CD4-positive, alpha-beta T cell treated with Interleukin-1 beta for 1 hour (primary cell): ENCODE data around the gene CYP2B6.
"Not testable (repeated sequence)": the region's sequence is repeated elsewhere in the genome, so short reads cannot be mapped to it uniquely, and the experiment has no call there.

Experiments
- DNase-seq, 2 donors: peaks; one replicate each; pipeline ENCODE4 v3.0.0-alpha.2; 2020 to 2022

Gene CYP2B6

DNA sequence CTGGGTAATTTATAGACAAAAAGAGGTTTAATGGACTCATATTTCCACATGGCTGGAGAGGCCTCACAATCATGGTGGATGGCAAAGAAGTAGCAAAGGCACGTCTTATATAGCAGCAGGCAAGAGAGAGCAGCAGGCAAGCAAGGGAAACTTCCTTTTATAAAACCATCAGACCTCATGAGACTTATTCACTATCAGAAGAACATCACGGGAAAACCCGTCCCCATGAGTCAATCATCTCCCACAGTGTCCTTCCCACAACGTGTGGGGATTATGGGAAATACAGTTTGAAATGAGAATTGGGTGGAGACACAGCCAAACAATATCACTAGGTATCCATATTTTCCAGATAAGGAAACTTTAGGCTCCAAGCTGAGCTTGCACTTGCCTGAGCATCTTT, 9.5 kb upstream of the CYP2B6 start:
- no peak for DNase-seq

DNA sequence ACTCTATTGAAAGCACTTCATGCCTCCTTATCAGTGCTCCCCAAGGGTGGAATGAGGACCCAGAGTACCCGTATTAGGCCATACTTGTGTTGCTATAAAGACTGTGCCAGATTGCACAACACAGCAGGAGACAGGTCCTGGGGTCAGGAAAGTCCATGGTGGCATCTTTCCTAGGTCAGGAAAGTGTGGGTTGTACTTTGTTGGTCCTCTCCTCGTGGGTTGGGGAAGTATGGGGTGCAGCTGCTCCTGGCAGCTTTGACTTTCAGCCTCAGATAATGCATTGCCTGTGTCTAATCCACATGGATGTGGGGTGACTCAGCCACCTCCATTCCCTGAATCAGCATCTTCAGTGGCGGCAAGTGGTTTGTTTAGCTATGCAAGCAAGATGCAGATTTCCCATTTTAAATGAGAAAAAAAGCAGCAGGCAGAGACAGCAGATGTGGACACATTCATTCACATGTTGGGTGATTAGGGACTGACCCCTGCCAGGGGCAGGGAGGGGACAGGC, 8.4 kb upstream of the CYP2B6 start:
- DNase-seq: no peak

DNA sequence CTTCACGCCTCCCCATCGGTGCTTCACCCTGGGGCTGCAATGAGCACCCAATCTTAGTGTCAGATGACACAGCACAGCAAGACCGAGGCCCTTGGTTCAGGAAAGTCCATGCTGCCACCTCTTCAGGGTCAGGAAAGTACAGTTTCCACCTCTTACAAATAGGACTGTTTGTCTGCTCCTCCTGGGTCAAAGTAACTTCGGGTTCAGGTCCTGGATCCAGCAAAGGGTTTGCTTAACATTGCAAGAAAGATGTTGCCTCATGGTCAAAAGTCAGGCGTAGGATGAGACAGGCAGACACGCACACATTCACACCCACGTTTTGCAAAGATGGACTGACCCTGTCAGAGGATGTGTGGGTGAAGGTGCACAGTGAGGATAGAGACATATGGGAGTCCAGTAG, 1.6 kb upstream of the CYP2B6 start:
- no peak for DNase-seq

GRCh38 chr19:40995355-40995754, 4.3 kb downstream of the CYP2B6 start:
- DNase-seq: no peak

GRCh38 chr19:40999018-40999417, 7.9 kb downstream of the CYP2B6 start:
- not testable (repeated sequence) for DNase-seq

- DNase-seq: no peak
Observed at GRCh38 chr19:41000310-41000737, 9.2 kb downstream of the CYP2B6 start.

- DNase-seq: no peak
Observed at GRCh38 chr19:41001243-41001971, 10.3 kb downstream of the CYP2B6 start.

DNA sequence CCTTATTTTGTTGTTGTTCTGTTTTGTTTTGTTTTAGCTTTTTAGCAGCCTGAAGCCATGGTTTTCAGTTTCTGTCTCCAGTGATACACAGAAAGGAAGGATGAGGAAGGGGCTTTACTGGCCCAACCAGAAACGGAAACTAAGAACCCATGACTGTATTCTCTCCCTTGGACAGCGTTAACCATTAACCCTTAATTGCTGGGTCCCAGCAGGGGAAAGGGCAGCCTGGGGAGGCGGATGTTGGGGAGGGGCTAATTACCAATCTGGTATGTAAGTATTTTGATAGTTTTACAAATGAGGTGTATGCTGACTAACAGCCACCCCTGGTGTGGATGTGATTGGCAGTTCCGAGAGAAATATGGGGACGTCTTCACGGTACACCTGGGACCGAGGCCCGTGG, 12.6 kb downstream of the CYP2B6 start:
- not testable (repeated sequence) for DNase-seq

DNA sequence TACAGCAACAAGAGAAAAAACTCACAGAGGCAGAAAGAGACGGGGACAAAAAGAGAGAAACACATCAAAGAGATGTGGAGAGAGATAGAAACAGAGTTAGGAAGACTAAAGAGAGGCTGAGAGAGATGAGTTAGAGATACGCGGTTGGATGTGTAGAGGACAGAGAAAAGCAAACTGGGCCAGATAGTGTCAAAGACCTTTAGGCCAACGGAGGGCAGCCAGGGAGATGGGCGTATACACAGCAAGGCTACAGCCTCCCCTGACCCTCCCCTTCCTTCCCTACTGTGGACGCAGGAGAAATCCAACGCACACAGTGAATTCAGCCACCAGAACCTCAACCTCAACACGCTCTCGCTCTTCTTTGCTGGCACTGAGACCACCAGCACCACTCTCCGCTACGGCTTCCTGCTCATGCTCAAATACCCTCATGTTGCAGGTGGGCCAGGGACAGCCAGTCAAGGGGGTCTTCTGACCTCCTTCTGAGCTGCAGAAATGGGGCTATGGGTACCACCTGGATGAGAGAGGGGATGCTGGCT, 18.7 kb downstream of the CYP2B6 start:
- no peak for DNase-seq

- no peak for DNase-seq
Observed at GRCh38 chr19:41013359-41013758, 22.3 kb downstream of the CYP2B6 start.

- DNase-seq: no peak
Observed at GRCh38 chr19:41014643-41015042, 23.6 kb downstream of the CYP2B6 start.

DNA sequence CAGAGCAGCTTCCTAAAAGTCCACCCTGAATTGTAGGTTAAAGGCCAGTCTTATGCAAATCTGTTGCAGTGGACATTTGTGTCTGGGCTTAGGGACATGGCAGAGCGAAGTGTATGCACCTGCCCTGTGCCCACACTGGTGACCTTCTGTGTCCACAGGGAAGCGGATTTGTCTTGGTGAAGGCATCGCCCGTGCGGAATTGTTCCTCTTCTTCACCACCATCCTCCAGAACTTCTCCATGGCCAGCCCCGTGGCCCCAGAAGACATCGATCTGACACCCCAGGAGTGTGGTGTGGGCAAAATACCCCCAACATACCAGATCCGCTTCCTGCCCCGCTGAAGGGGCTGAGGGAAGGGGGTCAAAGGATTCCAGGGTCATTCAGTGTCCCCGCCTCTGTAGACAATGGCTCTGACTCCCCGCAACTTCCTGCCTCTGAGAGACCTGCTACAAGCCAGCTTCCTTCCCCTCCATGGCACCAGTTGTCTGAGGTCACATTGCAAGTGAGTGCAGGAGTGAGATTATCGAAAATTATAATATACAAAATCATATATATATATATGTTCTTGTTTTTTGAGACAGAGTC, 25.5 kb downstream of the CYP2B6 start:
- DNase-seq: no peak

- DNase-seq: no peak
Observed at GRCh38 chr19:41018736-41019290, 27.7 kb downstream of the CYP2B6 start.

DNA sequence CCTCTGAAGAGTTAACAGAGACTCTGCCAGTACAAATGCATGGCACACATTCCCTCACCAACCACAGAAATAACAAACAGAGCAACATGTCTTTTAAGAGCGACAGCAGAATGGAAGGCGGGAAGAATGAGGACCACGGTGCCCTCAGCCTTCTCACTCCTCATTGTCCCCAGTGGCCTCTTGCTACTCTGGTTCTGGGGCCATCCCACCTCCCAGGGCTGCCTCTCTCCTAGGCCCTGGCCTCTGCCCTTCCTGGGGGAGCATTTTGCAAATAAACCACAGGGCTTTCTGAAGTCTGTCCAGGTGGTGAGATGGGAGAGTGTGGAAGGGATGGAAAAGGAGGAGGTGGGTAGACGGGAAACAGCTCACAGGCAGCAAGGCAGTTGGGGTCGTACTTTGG, 28.3 kb downstream of the CYP2B6 start:
- no peak for DNase-seq

GRCh38 chr19:41023193-41023592, 32.1 kb downstream of the CYP2B6 start:
- DNase-seq: no peak

- DNase-seq: no peak
Observed at GRCh38 chr19:41025411-41025810, 34.3 kb downstream of the CYP2B6 start.

DNA sequence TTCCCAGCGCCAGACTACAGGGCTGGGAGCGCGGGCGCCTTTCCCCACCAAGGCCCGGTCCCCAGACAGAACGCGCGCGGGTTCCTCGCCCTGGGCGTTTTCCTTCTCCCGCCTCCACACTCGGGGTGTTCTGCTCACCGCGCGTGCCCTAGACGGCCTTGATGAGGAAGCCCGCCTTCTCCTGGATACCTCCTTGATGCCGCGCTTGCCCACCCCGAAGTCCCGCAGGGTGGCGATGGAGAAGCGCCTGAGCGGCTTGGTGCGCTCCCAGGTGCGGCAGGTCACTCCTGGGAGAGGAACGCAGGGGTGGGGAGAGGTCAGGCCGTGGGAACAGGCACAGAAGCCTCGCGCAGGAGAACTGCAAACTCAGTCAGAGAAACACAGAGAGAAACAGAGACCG, 34.8 kb downstream of the CYP2B6 start:
- no peak for DNase-seq

DNA sequence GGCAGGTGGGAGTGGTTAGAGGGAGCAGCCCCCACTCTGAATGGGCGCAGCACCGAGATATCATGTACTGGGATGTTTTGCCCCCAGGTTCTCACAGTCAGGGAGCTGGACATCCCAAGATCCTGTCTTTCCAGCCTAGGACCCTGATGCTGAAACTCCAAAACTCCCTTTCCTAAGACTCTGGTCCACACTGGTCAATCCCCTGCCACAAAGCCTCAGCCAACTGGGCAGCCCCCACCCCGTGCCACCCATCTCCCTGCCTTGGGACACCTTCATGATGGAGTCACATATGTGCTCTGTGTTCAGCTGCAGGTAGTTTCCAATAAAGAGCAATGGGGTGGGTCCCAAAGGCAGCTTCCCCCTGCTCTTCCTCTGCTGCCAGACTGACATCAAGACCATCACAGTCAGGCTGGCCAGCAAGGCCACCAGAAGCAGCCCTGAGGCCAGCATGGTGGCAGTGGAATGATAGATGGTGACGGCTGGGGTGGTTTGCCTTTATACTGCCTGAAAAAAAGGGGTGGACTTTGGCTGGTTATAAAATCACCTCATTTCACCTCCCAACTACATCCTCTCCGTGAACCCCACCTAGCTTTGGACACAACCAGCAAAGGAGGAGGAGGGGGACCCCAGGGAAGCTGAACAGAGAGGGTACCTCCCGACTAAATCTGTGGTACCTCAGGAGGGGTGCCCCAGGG, 36.3 kb downstream of the CYP2B6 start:
- no peak for DNase-seq

GRCh38 chr19:41029524-41030432, 38.7 kb downstream of the CYP2B6 start:
- DNase-seq: no peak

- DNase-seq: no peak
Observed at GRCh38 chr19:41030651-41031050, 39.6 kb downstream of the CYP2B6 start.

GRCh38 chr19:41031916-41032315, 40.8 kb downstream of the CYP2B6 start:
- no peak for DNase-seq

DNA sequence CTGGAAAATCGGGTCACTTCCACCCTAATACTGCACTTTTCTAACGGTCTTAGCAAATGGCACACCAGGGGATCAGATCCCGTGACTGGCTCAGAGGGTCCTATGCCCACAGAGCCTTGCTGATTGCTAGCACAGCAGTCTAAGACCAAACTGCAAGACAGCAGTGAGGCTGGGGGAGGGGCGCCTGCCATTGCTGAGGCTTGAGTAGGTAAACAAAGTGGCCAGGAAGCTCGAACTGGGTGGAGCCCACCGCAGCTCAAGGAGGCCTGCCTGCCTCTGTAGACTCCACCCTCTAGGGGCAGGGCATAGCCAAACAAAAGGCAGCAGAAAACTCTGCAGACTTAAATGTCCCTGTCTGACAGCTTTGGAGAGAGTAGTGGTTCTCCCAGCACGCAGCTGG, 42.2 kb downstream of the CYP2B6 start:
- DNase-seq: not testable (repeated sequence)
